Measurements from ENCODE around the gene TAB2. TPM values are rescaled to one million over a fixed set of nuclear protein-coding genes. Genes with fewer than 3 reads are reported as not detected.

The TAB2 gene
- total RNA-seq, 2 donors from 2014 or later, result 25.7 to 26.2 TPM

GRCh38 chr6:149380523-149380922 is 63.0 kb downstream of the TAB2 start:
- H3K27ac ChIP-seq, result no peak overlapping the region
- no peak for TF ChIP-seq CTCF (IDR thresholded peaks at IDR 0.05)
- TF ChIP-seq POLR2A (IDR thresholded peaks at IDR 0.05), result no peak
- H3K27me3 ChIP-seq, result no peaks in the 10 kb centered on the region
- ATAC-seq (no peak), DNase-seq (no peak)
- peaks cover 9 to 10% of the 10 kb centered on the region in 2 donors for H3K36me3 ChIP-seq (replicated peaks in 1 of 2; ENCODE audit: insufficient read depth in 1 of 2, low read depth in 2 of 2)
- H3K4me3 ChIP-seq, result no peak overlapping the region
- H3K9me3 ChIP-seq, result no peaks in the 10 kb centered on the region
- peaks cover 13% of the 10 kb centered on the region for H3K4me1 ChIP-seq
- intact Hi-C loops (cut with DNase I), result no loop called here

GRCh38 chr6:149383371-149383770 is 65.9 kb downstream of the TAB2 start:
- no peak for ATAC-seq
- Histone ChIP-seq H3K27ac (no peak overlapping the region), H3K4me3 (no peak overlapping the region), H3K4me1 (peaks cover 26% of the 10 kb centered on the region), H3K36me3 (replicated peaks in 1 of 2; ENCODE audit: insufficient read depth in 1 of 2, low read depth in 2 of 2) (peaks cover 5 to 9% of the 10 kb centered on the region in 2 donors), H3K9me3 (no peaks in the 10 kb centered on the region), H3K27me3 (no peaks in the 10 kb centered on the region)
- TF ChIP-seq CTCF (IDR thresholded peaks at IDR 0.05) (no peak), POLR2A (IDR thresholded peaks at IDR 0.05) (no peak)
- WGBS, 2 donors, result 73 to 88% methylated on average over 4 of the region's 4 CpGs
- no peak for DNase-seq
- intact Hi-C loops (cut with DNase I), result no loop called here

GRCh38 chr6:149384464-149384863 is 67.0 kb downstream of the TAB2 start:
- Histone ChIP-seq H3K4me1 (peaks cover 26% of the 10 kb centered on the region), H3K9me3 (no peaks in the 10 kb centered on the region), H3K27ac (no peak overlapping the region), H3K27me3 (no peaks in the 10 kb centered on the region), H3K36me3 (replicated peaks in 1 of 2; ENCODE audit: insufficient read depth in 1 of 2, low read depth in 2 of 2) (peaks cover 0 to 6% of the 10 kb centered on the region in 2 donors), H3K4me3 (no peak overlapping the region)
- intact Hi-C loops (cut with DNase I), result no loop called here
- no peak for DNase-seq
- TF ChIP-seq POLR2A (IDR thresholded peaks at IDR 0.05), result no peak
- TF ChIP-seq CTCF (IDR thresholded peaks at IDR 0.05), result no peak
- ATAC-seq, result no peak

- Histone ChIP-seq H3K27me3 (no peaks in the 10 kb centered on the region), H3K27ac (no peak overlapping the region), H3K4me1 (peaks cover 26% of the 10 kb centered on the region), H3K36me3 (replicated peaks in 1 of 2; ENCODE audit: insufficient read depth in 1 of 2, low read depth in 2 of 2) (peaks cover 0 to 3% of the 10 kb centered on the region in 2 donors), H3K9me3 (no peaks in the 10 kb centered on the region), H3K4me3 (no peak overlapping the region)
- DNase-seq, result no peak
- intact Hi-C loops (cut with DNase I), result no loop called here
- WGBS, 2 donors, result 91 to 95% methylated on average over 5 of the region's 5 CpGs
- no peak for ATAC-seq
- TF ChIP-seq CTCF (IDR thresholded peaks at IDR 0.05), result no peak
- no peak for TF ChIP-seq POLR2A (IDR thresholded peaks at IDR 0.05)
Measured at GRCh38 chr6:149385998-149386646, 68.6 kb downstream of the TAB2 start.

Data from body of pancreas (tissue), 4 donors.